Dedifferentiated amniotic fluid mesenchymal stem cell (primary cell): ENCODE results near the gene MEN1.

ENCODE experiments used
- DNase-seq: peaks from one replicate; pipeline ENCODE4 v3.0.0-alpha.2; 2016; ENCODE audit errors: extremely low spot score

MEN1 gene

DNA sequence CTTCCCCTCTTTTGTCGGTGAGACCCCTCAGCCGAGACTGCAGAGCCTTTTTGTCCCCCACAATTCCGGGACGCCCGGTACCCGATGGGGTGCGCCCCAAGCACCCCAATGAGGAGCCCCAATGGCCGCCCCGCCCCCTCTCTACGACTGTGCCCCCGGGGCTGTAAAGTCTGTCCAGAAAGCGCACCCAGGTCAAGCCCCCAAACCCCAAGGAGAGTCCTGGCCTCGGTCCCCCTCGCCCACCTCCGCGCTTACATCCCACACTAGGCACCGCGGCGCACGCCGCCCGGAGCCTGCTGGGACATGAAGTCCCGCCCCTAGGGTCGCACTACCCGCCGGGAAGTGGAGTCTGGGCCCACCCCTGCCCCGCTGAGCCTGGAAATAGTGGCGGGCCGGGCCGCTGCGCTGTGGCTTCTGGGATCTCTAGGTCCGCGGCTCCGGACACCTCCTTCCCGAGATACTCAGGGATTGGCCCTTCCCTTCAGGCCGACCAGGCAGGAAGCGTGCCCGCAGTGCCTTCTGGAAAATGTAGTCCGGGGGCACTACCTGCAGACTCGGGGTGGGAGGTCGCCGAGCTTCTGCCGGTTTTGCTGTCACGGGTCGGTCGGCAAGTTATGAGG is at the start of gene MEN1:
Gene MEN1 (minus strand): TSS at position 281 of the 620 bp plus-strand sequence. CDS start 442 bp downstream, outside the sequence.
- DNase-seq = peak; percentile 91

DNA sequence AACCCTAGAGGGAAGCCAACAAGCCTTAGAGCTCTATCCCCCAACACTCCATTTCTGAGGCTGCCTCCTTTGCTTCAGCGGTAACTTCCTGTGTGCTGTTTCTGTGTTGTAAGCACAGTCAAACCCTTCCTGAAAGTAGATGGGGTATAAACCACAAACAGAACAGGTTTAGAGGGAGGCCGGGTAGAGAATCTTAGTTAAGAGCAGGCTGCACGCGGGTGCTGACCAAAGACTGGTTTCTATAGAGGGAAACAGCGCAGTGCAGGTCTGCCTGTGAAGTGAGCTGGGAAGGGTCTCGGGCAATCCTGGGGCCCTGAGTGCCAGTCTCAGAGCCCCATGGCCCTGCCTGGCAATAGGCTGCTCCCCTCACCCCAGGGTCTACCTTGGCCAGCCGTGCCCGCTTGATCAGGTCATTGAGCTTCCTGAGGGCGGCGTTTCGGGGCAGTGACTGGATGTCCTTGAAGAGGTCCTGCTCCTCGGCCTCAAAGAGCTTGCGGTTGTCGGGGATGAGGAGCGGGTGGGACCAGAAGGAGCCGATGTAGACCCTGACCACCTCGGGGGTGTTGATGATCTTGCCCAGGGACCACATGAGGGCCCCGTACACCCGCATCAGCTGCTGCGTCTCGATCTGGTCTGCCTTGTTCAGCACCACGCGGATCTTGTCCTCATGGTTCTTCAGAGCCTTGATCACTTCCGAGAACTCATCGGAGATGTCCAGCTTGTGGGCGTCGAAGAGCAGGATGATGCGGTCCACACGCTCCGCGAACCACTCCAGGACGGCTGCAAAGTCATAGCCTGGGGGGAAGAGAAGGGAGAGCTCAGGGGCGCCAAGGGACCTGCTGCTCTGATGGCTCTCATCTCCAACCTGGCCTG is 49.4 kb upstream of the MEN1 start:
- DNase-seq = no peak

DNA sequence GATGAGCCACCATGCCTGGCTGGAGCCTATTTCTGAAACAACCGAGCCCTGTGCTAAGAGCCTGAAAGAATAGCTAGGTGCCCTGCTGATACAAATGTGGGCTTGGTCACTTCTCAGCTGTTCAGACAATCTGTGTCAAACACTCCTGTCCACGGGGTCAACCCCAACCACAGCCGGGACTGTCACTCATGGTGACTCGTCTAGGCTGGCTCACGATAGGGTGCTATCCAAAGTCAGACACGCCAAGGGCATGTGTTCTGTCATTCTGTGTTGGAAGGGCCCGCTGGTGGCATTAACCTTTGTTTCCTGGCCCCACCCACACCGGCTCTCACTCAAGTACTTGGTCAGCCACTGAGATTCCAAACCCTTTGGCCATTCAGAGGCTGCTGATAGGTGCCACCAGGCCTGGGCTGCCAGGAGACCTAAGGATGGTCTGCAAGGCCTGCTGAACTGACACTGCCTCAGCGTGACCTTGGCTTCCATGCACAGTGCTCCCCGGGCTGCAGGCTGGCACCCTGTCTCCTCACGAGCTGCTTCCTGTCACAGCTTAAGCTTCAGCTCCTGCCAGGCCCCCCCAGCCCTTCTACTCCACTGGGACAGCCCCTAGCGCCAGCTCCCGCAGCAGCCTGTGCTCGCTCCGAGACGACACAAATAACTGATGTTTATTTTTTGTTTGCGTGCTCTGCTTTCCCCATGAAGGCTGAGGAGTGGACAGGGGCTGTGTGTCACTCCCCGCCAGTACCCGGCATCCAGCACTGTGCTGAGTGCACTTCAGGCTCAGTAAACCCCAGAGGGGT is 48.3 kb upstream of the MEN1 start:
- no peak for DNase-seq

DNA sequence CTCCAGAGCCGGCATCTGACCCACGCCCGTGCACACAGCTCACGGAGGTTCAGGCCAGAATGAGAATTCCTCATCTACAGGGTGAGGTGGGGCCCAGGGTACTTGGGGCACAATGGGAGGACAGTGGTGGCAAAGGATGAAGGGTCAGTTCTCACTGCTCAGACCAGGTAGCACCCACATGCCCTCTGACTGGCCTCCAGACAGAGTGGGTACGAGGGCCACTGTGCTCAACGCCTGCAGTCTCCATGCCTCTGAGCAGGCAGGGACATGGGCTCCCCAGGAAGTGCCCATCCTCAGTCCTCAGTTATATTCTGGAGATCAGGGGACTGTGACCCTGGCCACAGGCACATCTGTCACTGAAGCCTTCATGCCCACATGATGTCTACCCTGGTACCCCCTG is 47.1 kb upstream of the MEN1 start:
- DNase-seq = no peak

DNA sequence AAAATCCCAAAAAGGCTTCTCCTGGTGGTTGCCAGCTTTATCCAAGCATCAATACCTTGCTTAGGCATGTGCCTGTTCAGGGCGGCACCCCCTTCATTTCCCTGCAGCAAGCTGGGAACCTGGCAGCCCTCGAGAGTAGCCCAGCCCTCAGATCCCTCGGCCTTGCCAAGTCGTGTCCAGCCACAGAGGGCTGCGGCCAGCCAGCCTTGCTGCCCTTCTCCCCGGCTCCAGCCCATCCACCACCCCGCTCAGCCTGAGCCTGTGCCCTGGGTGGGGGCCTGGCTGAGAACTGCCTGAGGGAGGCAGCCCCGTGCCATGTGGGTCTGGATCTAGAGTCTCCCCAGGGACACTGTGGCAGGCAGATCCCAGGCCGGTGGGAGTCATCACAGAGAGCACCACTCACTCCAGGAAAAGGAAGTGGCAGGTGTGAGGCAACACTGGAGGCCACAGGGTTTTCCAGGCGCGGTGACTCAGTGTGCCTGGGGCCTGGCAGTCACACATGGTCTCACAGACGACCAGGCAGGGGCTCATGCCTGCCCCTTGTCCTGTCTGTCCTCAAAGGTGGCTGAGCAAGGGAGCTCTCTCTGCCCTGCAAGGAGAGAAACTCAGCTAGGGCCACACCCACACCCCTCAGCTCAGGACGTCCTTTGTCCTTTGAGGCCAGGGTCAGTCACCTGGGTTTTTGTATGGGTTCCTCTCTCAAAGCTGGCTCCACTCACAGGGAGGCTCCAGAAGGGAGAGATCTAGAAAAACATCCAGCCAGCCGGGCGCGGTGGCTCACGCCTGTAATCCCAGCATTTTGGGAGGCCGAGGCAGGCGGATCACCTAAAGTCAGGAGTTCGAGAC is 46.3 kb upstream of the MEN1 start:
- peak; percentile 34 for DNase-seq

DNA sequence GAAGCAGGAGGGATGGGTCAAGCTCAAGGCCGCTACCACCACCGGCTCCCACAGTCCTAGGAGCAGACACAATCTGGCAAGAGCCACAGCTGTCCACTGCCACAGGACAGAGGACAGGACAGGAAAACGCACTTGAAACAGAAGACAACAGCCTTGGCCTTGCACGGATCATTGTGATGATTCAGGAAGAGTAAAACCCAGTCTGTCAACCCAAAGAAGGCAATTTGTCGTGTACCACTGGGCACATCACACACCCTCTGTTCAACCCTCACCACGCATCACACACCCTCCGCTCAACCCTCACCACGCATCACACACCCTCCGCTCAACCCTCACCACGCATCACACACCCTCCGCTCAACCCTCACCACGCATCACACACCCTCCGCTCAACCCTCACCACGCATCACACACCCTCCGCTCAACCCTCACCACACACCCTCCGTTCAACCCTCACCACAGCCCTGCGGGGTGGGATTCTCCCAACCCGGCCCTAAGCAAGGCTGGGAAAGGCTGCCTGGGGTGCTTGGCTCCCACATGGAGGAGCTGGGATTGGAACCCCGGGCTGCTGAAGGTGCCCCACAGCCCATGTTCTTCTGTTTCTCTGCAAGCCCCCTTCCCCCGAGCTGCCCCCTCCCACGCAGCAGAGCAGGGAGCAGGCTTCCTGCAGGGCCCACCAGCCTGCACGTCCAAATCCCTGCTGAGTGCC is 45.4 kb upstream of the MEN1 start:
- DNase-seq = no peak

DNA sequence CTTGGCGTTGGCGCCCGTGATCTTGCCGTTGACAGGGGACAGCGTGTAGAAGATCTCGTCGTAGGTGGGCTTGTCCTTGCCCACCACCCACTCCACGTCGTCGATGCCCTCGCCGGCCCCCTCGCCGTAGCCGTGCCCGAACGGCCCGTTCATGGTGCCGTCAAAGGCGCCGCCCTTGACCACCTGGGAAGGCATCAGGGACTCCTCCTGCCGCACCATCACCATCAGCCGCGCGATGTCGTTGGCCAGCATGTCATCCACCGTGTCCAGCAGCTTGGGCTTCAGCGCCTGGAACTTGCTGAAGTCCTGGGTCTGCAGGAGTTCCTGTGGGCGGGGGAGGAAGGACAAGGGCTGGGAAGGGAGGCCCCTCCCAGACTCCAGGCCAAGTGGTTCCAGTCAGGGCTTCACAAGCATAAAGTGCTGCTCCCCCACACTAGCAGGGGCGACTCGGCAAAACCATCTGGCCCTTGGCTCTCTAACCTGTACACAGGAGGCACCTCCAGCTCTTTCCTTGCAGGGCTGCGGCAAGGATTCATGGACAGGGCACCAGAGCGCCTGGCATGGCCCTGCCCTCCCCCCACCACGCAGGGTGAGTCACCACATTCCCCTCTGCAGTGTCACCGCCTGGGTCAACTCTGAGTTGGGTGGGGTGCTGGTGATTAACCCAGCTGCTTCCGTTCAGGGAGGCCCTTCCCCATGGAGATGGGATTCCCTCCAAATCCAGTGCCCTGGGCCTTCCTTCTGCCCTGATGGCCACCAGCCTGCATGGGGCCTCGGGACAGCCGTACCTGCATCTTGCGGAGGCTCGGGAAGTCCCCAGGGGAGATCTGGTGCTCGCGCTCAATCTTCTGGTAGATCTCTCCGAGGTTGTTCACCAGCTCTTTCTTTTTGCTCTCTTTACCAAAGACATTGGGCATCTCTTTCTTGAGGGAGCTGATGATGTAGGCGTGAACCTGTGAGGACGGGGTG is 44.5 kb upstream of the MEN1 start:
- DNase-seq = peak; percentile 84

DNA sequence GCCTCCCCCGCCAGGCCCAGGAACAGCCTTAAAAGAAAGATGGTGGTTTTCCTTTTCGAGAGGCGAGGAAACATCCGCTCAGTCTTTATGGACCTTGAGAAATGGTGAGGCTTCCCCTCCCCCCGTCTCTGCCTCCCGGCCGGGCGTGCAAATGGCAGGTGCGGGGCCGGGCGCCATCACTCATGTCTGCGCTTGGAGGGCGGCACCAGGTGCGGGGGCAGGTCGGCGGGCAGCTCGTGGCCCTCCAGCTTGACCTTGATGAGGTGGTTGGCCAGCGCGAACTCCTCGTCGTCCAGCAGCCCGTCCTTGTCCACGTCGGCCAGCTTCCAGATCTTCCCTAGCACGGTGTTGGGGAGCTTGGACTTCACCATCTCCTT is 43.8 kb upstream of the MEN1 start:
- DNase-seq = no peak

DNA sequence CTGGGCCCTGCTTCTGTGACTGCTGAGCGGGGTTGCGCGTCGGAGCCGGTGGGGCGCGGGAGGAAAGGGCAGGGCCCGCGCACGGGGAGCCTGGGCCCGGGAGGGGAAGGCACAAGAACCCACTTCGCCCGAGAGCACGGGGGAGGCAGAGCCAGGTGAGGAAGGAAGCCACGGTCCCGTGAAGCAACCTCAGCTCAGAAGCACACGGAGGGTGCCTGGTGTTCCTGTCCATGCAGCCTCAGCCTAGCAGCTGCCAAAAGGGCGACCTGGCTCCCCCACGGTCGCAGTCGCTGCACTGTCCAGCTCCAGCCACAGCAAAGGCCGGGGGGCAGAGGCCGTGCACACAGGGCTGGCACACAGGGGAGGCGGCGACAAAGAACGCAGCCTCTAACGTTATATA is 43.4 kb upstream of the MEN1 start:
- no peak for DNase-seq

DNA sequence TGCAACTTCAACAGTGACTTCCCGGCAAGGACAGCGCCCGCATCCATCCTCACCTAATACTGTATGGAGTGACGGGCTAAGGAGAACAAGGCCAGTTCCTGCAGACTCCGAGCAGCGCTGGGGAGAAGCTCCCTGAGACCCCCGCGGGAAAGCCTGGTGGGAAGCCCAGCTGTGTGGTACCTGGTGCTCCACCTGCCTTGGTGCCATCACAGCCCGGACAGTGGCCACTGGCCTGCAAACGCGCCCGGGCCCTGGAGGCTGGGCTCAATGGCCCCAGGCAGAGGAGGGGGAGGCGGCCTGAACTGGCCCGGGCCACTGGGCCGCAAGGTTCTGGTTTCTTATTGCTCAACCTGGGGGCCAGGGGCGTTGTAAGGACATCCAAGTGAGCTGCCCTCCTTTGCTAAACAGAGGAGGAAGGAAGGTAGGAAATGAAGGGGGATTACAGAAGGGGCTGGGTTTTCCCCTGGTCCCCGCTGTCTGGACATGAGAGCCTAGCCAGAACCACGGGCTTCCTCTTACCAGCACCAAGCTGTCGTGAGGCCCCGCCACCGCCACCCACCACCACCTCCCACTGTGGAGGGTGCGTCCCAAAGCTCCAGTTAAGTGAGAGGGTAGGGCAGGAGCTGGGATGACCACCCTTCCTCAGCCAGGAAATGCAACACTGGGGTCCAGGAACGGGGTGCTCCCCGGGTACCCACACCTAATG is 42.6 kb upstream of the MEN1 start:
- DNase-seq = no peak

DNA sequence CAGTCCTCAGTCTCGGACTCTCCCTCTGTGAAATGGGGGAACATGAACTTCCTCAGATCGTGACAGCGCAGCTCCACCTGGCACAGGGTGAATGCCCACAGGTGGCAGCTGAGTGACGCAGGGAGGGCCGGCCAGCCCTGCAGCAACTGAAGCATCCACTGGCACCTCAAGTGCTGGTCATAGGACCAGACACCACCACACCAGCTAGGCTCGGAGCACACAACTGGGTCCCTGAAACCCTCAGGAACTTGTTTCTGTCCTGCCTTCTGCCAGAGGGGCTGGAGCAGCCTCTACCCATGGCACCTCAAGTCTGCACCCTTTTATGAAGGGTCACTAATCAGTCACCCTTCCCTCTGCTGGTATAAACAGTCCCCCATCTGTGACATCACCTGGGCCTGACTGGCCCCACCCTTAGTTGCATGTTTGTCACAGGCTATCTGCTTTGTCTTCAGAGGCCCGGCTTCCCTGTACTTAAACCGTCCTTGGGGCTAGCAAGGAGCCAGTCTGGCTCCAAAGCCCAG is 41.5 kb upstream of the MEN1 start:
- DNase-seq = no peak

DNA sequence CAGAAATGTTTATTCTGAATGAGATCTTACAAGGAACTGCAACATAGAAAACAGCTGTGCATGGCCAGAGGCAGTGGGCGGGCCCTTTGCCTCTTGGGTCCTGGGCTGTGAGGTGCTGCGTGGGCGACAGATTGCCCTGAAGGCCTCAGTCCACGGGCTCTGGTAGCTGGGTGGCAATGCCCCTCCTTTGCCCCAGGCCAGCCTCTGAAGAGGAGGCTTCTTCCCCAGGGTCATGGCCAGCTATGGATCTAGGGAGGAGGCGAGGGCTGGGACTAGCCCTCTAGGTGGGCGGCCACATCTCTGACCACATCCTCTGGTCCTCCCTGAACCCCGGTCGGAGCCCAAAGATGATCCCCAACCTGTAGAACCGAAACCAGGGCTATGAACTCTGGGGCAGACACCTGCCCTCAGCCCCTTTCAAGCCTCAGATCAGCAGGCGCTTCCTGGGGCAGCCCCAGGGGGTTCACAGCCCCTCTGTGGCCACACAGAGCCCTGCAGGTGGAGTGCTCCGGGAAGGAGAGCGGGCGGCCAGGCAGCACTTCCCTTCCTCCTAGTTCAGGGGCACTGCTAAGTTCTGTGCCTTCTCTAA is 40.7 kb upstream of the MEN1 start:
- DNase-seq = peak; percentile 36

DNA sequence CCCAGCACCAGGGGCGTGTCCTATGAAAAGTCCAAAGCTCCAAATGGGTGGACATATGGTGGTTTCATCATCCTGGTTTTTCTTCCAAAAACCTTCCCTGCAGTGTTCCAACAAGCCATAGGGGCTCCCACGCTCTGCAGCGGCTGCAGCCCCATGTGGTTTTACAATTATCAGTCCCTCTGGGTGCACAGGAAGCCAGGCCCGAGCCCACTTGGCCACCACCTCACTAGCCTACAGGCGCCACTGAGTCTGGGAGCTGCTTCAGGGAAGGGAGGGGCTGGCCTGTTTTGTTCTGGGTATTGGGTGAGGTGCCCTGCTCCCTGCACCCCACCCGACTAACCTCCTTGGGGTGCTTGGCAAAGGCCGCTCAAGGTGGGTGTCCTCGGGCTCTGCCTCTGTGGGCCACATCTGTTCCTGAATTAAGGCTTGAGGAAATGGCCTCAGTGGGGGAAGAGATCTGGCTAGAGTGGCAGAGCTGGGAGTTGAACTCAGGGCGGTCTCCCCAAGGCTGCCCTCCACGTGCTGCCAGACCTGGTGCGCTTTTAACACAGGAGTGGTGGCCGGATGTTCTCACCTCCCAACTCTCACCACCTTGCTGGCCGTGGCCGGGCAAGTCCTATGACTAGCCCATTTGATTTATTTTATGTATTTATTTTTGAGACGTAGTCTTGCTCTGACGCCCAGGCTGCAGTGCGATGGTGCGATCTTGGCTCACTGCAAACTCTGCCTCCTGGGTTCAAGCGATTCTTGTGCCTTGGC is 39.4 kb upstream of the MEN1 start:
- no peak for DNase-seq

DNA sequence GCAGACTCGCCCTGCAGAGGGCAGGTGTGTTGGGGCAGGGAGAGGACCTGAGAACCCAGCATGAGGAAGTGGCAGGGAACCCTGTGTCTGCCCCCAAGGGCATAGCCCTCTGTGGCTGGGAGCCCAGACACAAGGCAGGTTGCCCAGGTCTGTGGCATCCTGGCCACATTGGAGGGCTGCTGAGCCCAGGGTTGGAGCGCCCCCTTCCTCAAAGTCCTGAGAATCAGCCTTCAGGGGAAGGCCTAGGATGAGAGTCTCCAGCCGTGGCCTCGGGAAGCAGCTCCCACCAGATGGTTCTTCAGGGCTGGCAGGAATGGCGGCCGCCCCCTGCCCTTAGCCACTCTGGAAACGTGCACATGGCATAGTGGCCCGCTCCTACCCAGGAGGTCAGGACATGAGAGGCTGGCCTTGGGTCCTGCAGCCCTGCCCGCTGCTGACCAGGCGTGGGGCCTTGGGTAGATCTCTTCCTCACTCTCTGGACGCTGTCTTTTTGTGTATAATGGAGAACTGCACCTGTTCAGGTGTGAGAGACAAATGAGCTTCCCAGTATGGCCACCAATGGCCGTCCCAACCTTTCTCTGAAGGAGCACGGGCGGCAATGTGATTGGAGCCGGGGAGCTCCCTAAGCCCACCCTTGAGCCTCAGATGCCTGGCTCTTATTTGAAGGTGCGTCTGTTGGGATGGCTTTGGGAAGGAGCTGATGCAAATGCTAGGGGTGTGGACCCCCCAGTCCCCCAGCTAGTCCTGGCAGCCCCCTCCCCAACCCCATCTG is 38.7 kb upstream of the MEN1 start:
- no peak for DNase-seq

DNA sequence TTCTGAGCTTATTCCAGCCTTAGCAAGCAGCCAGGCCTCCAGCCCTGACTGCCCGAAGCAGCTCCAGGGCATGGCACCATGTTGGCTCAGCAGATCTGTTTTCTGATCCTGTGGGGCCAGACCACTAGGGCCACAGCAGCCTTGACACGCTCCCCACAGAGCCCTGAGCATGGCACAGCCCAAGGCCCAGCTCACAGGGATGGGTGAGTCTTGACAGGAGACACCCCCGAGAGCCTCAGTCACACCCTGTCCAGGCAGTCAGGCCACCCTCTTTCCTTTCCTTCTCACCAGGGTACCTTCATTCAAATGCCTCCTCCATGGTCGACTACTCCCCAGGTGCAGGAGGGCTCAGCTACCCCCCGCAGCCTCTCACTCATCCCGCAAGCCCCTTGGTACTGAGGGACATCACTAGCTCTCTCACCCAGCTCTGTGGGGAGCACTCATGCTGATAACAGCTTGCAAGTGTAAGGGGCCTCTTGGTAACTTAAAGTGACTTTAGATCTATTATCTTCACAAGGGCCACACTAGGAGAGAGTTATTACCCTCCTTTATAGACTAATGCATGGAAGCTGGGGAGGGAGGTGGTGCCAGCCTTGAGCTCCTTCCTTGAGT is 38.0 kb upstream of the MEN1 start:
- DNase-seq = no peak

DNA sequence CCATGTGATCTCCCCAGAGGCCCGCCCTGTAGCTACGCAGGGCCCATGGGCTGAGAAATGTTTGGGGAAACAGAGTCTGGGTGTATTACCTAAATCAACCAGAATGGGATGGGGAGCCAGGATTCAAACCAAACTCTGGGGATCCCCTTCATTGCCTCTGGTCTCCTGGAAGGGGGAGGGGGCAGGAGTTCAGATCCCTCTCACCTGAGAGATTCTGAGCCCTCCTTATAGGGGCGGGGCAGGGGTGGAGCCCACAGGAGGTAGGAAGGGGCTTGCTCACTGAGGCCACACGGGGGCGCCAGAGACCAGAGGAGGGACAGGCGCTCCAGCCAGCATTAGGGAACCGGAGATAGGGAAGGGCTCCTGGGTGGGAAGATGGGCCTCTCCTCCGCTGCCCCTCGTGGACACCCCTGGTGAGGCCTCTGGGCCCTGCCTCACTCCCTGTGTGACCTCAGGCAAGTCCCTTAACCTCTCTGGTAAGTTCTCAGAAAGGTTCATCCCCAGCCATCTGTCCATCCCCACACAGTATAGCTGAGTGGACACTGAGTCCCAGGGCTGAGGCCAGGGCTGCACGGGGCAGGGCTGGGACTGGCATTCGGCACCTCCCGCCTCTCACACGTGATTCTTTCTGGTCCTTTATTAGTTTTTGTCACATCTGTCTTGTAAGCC is 36.8 kb upstream of the MEN1 start:
- DNase-seq = peak; percentile 81
